K562 (cell line): ENCODE results near the gene TTC27. TPM values are rescaled to one million over a fixed set of nuclear protein-coding genes. Genes with fewer than 3 reads are reported as not detected.

Experiments
- ATAC-seq: fragments of 200-7000 bp; cut with Tn5 transposase; 3 replicates; pipeline ENCODE4 v1.9.1; 2020; ENCODE audit warnings: moderate library complexity
- BruUV-seq: library from RNA; stranded (reverse); fragments of 400-500 nt; replicated peaks from 2 replicates; lab custom pipeline; 2021; lab: Mats Ljungman, UMichigan
- CTCF ChIA-PET: fragments of 300-600 bp; formaldehyde crosslinking; extraction: SDS; loops from one replicate; lab custom pipeline; 2021; ENCODE audit warnings: low intra/inter-chr PET ratio; lab: Yijun Ruan, JAX
- POLR2A ChIA-PET: fragments of 300-600, 350-650 bp; sonication (Branson Sonifier 250); formaldehyde crosslinking; extraction: SDS; loops from one replicate; lab custom pipeline; 2021; ENCODE audit warnings: antibody characterized with exemption, inconsistent platforms; lab: Yijun Ruan, JAX
- DNase-seq, 4 experiments: peaks; one replicate each; pipeline versions ENCODE4 v3.0.0 to v3.0.0-alpha.2; 2011 to 2018; ENCODE audit warnings: low spot score in 3 of 4, mixed read lengths in 3 of 4; ENCODE audit errors: extremely low read depth in 1 of 4
- FAIRE-seq: peaks from 2 replicates; lab custom pipeline; 2011; peaks lifted over from hg19 to GRCh38; lab: Jason Lieb, UNC
- H2AFZ ChIP-seq: 2 replicates; pipeline ENCODE4 v1.6.0; 2011; ENCODE audit warnings: low read depth, low read length, control low read depth, inconsistent platforms
- H3K27ac ChIP-seq: fragments of 200-600 bp; 3 replicates; pipeline ENCODE4 v1.8.0; 2011; ENCODE audit warnings: low read depth, mild to moderate bottlenecking, control low read depth, inconsistent platforms, low read length, moderate library complexity, mixed read lengths; ENCODE audit errors: extremely low read depth
- H3K27me3 ChIP-seq, 2 experiments: fragments of 300-600 bp in 1 of 2; 2 replicates in 1 of 2; 3 replicates in 1 of 2; pipeline versions ENCODE4 v1.6.0 to v1.8.0; 2011; ENCODE audit warnings: inconsistent platforms in 2 of 2, low read length in 2 of 2, mild to moderate bottlenecking in 1 of 2, mixed read lengths in 1 of 2, moderate library complexity in 1 of 2; ENCODE audit not compliant: control insufficient read depth in 2 of 2, insufficient read depth in 2 of 2
- H3K36me3 ChIP-seq: fragments of 300-600 bp; 3 replicates; pipeline ENCODE4 v1.8.0; 2011; ENCODE audit warnings: mild to moderate bottlenecking, low read length, inconsistent platforms; ENCODE audit not compliant: control insufficient read depth, insufficient read depth
- H3K4me1 ChIP-seq, 2 experiments: fragments of 200-600 bp in 1 of 2; replicated peaks in 1 of 2; 2 replicates in 1 of 2; 3 replicates in 1 of 2; pipeline versions ENCODE4 v1.5.1 to v1.8.0; 2011; ENCODE audit warnings: inconsistent platforms in 2 of 2, low read length in 2 of 2, mild to moderate bottlenecking in 1 of 2, mixed read lengths in 1 of 2, moderate library complexity in 1 of 2; ENCODE audit not compliant: control insufficient read depth in 2 of 2, insufficient read depth in 2 of 2
- H3K4me2 ChIP-seq: 2 replicates; pipeline ENCODE4 v1.6.1; 2011; ENCODE audit warnings: low read length, control low read depth, inconsistent platforms, mixed read lengths; ENCODE audit not compliant: insufficient read depth
- H3K4me3 ChIP-seq: fragments of 200-600 bp; sonication (generic), shearing (Covaris generic); 2 replicates; pipeline ENCODE4 v1.5.1; 2016; ENCODE audit warnings: control low read depth, inconsistent platforms
- H3K79me2 ChIP-seq: fragments of 200-600 bp; 3 replicates; pipeline ENCODE4 v1.8.0; 2011; ENCODE audit warnings: low read length, inconsistent platforms; ENCODE audit not compliant: control insufficient read depth, insufficient read depth
- H3K9ac ChIP-seq, 2 experiments: 2 replicates each; pipeline versions ENCODE4 v1.6.0 to v1.6.1; 2011; ENCODE audit warnings: low read depth in 2 of 2, low read length in 2 of 2, control low read depth in 1 of 2, inconsistent platforms in 1 of 2, mild to moderate bottlenecking in 1 of 2, mixed read lengths in 1 of 2; ENCODE audit not compliant: insufficient read depth in 1 of 2
- H3K9me1 ChIP-seq: one replicate; pipeline ENCODE4 v1.6.0; 2011; ENCODE audit warnings: inconsistent platforms, mild to moderate bottlenecking, low read length, moderate library complexity; ENCODE audit not compliant: control insufficient read depth, insufficient read depth
- H3K9me3 ChIP-seq: replicated peaks from 2 replicates; pipeline ENCODE4 v1.5.1; 2011; ENCODE audit warnings: low read depth, low read length, inconsistent platforms; ENCODE audit not compliant: control insufficient read depth, insufficient read depth
- H4K20me1 ChIP-seq: replicated peaks from 2 replicates; pipeline ENCODE4 v1.6.1; 2011; ENCODE audit warnings: low read length, inconsistent platforms, mixed read lengths; ENCODE audit not compliant: control insufficient read depth, insufficient read depth
- CEBPB ChIP-seq: fragments of 450-650 bp; IDR thresholded peaks from 2 replicates; pipeline ENCODE4 v1.6.1; 2016; ENCODE audit warnings: missing genetic modification characterization, missing compliant biosample characterization
- CEBPG ChIP-seq, 3 experiments: fragments of 200-800 bp in 1 of 3; sonication (Bioruptor generic) in 1 of 3; sonication (generic) in 1 of 3; formaldehyde crosslinking in 1 of 3; IDR thresholded peaks in 2 of 3; conservative IDR thresholded peaks in 1 of 3; 2 replicates each; pipeline versions ENCODE4 v1.6.1 to v1.8.0; 2016 to 2022; ENCODE audit warnings: missing compliant biosample characterization in 2 of 3, missing genetic modification characterization in 2 of 3, mild to moderate bottlenecking in 1 of 3, missing genetic modification reagents in 1 of 3
- GTF2E2 ChIP-seq: fragments of 200-800 bp; sonication (Bioruptor generic); IDR thresholded peaks from 2 replicates; pipeline ENCODE4 v1.6.1; 2016; ENCODE audit warnings: missing genetic modification characterization, missing compliant biosample characterization
- MCM3 ChIP-seq: fragments of 450-650 bp; IDR thresholded peaks from 2 replicates; pipeline ENCODE4 v1.6.1; 2016
- SP2 ChIP-seq: IDR thresholded peaks from 2 replicates; pipeline ENCODE4 v1.6.1; 2011; ENCODE audit warnings: mild to moderate bottlenecking, low read depth, low read length, moderate library complexity; ENCODE audit not compliant: poor library complexity, severe bottlenecking; ENCODE audit errors: extremely low read depth
- SPI1 ChIP-seq: IDR thresholded peaks from 2 replicates; pipeline ENCODE4 v1.6.1; 2011; ENCODE audit warnings: low read depth, low read length, control low read depth, borderline replicate concordance
- ZNF217 ChIP-seq: sonication (generic); formaldehyde crosslinking; IDR thresholded peaks from 2 replicates; pipeline ENCODE4 v1.8.0; 2022; ENCODE audit warnings: mild to moderate bottlenecking, missing genetic modification reagents
- ZNF584 ChIP-seq: fragments of 200-800 bp; sonication (Bioruptor generic); IDR thresholded peaks from 2 replicates; pipeline ENCODE4 v1.6.1; 2016; ENCODE audit warnings: low read depth, mild to moderate bottlenecking, missing genetic modification characterization, missing compliant biosample characterization
- ZNF644 ChIP-seq: fragments of 200-800 bp; sonication (Bioruptor generic); IDR thresholded peaks from 2 replicates; pipeline ENCODE4 v1.6.1; 2016; ENCODE audit warnings: low read depth, missing genetic modification characterization, missing compliant biosample characterization
- whole genome bisulfite sequencing: fragments of 100-300 bp; shearing (Covaris generic); methylation state at CpG from one replicate; pipeline ENCODE4 v1.1.6; 2016; ENCODE audit warnings: low coverage, mixed read lengths; ENCODE audit not compliant: insufficient coverage; ENCODE audit errors: missing lambda C conversion rate; 5-methylcytosine and 5-hydroxymethylcytosine counted together
- in situ Hi-C: fragments of 300-500 bp; cut with MboI; formaldehyde crosslinking; loops from 4 replicates; pipeline ENCODE4 v1.15.0; 2018; ENCODE audit warnings: inconsistent platforms, mixed read lengths
- intact Hi-C: fragments of 100-400 bp; cut with micrococcal nuclease; formaldehyde crosslinking; loops from 2 replicates; pipeline ENCODE4 v1.14.2; 2022
- polyA plus RNA-seq, 8 experiments: library from polyadenylated mRNA; depleted of rRNA in 4 of 8; stranded (reverse) in 5 of 8; unstranded in 3 of 8; fragments of >200 nt; fragmentation: Nextera tagmentation in 2 of 8; fragmentation: Illumina TruSeq in 1 of 8; extraction: Ambion mirVana in 2 of 8; extraction: Trizol in 1 of 8; gene quantifications; 2 replicates each; pipeline versions ENCODE4 v1.2.1 to v1.2.3, GENCODE V29; 2011 to 2014; ENCODE audit warnings: inconsistent platforms in 1 of 8, missing spikeins in 1 of 8
- total RNA-seq, 7 experiments: library from RNA; depleted of rRNA in 6 of 7; stranded (reverse); fragments of >200 nt in 6 of 7; fragmentation: Illumina TruSeq in 2 of 7; extraction: Trizol in 2 of 7; gene quantifications; 2 replicates each; pipeline versions ENCODE4 v1.2.1 to v1.2.3, GENCODE V29; 2011 to 2021; ENCODE audit warnings: low replicate concordance in 1 of 7

The TTC27 gene
- total and polyA plus RNA-seq, 9 of the 15 experiments (the other 6 are each of a cell fraction or from before 2014, with no cell fraction given) = 44.3 to 93.4 (median 57.3) TPM

GRCh38 chr2:32862269-32863055 is 234.6 kb downstream of the TTC27 start:
- Histone ChIP-seq H3K4me3 (no peak overlapping the region), H2AFZ (no peak overlapping the region), H3K9ac (no peak overlapping the region), H3K9me3 (no peaks in the 10 kb centered on the region), H3K36me3 (no peaks in the 10 kb centered on the region), H3K27me3 (peaks cover 0 to 15% of the 10 kb centered on the region in 2 experiments; a peak in 2 of 5 replicates), H3K4me2 (no peak overlapping the region), H3K79me2 (no peaks in the 10 kb centered on the region), H4K20me1 (no peaks in the 10 kb centered on the region), H3K27ac (no peak overlapping the region), H3K9me1 (no peaks in the 10 kb centered on the region), H3K4me1 (peaks cover 0 to 7% of the 10 kb centered on the region in 2 experiments; a peak in 2 of 5 replicates)
- ChIA-PET CTCF (no interaction called here), POLR2A (interaction anchor here (0.7 to 1.1 kb wide), 2 partner anchors 17 to 161 kb away, joined by 3 to 5 read pairs; no protein-coding TSS in a partner anchor)
- FAIRE-seq = no peak
- in situ Hi-C loops = no loop called here
- ATAC-seq = no peak
- WGBS = 17% methylated on average over 4 of the region's 4 CpGs
- intact Hi-C loops = no loop called here
- BruUV-seq = no TSS peak
- no peak for TF ChIP-seq CEBPG (CRISPR knock-in tag; IDR thresholded peaks at IDR 0.05)
- peak; percentile 69 to 76 for TF ChIP-seq CEBPG (tag; conservative IDR thresholded peaks at IDR 0.05 in 1 of 2, IDR thresholded peaks at IDR 0.05 in 1 of 2)
- TF ChIP-seq CEBPB = peak; percentile 78
- no peak for TF ChIP-seq ZNF644 (tag)
- TF ChIP-seq GTF2E2 (tag) = 0 out of 2 replicates have a peak, but pooled peaks have one; percentile 15
- TF ChIP-seq MCM3 = no peak
- no peak for TF ChIP-seq ZNF217 (CRISPR knock-in tag)
- TF ChIP-seq SPI1 = peak; percentile 90
- no peak for TF ChIP-seq SP2
- TF ChIP-seq ZNF584 = 0 out of 2 replicates have a peak, but pooled peaks have one; percentile 38
- no peak for DNase-seq
